Right cardiac atrium (tissue), 5 donors: ENCODE measurements around the gene CHRNA9. TPM values are rescaled to one million over a fixed set of nuclear protein-coding genes. Genes with fewer than 3 reads are reported as not detected.

Source experiments
- ATAC-seq, 2 donors: fragments of 200-7000 bp; cut with Tn5 transposase; one replicate each; pipeline versions ENCODE4 v1.8.0 to v1.9.1; 2020; ENCODE audit warnings: moderate library complexity in 2 of 2, mild to moderate bottlenecking in 1 of 2
- DNase-seq, 3 donors: peaks; one replicate each; pipeline ENCODE4 v3.0.0-alpha.2; 2020
- H3K27ac ChIP-seq: one replicate; pipeline ENCODE4 v1.5.1; 2013; ENCODE audit warnings: mild to moderate bottlenecking, low read length, control low read depth, moderate library complexity
- H3K27me3 ChIP-seq: one replicate; pipeline ENCODE4 v1.6.1; 2013; ENCODE audit not compliant: control insufficient read depth, insufficient read depth
- H3K4me1 ChIP-seq: one replicate; pipeline ENCODE4 v1.6.1; 2013; ENCODE audit warnings: low read length; ENCODE audit not compliant: control insufficient read depth, insufficient read depth
- H3K4me3 ChIP-seq: one replicate; pipeline ENCODE4 v1.5.1; 2013; ENCODE audit warnings: low read length, control low read depth
- H3K9me3 ChIP-seq: one replicate; pipeline ENCODE4 v1.6.1; 2013; ENCODE audit warnings: low read length; ENCODE audit not compliant: control insufficient read depth
- WGBS: extraction: QIAGEN DNeasy Blood & Tissue Kit; methylation state at CpG from one replicate; pipeline ENCODE4 v1.1.7; 2013; 5-methylcytosine and 5-hydroxymethylcytosine counted together
- intact Hi-C, 4 donors: fragments of 100-400 bp; cut with DNase I; formaldehyde crosslinking; loops; one replicate each; pipeline versions ENCODE4 v1.11.0 to v1.14.0; 2022 to 2023
- polyA plus RNA-seq: library from polyadenylated mRNA; stranded (reverse); fragments of 200-250 nt; gene quantifications from one replicate; pipeline ENCODE4 v1.2.3, GENCODE V29; 2013
- total RNA-seq, 4 donors: library from RNA; stranded (reverse); fragmentation: NEBNext Ultra II Directional; extraction: Animal tissue kit (Norgen Biotek cat#: 25700); gene quantifications; one replicate each; pipeline ENCODE4 v1.2.1, GENCODE V29; 2021
- donor health status: healthy with polysubstance abuse.
- donor health status: DM: no; HTN: yes; CAD: no.
- donor health status: DM: no; HTN: no; CAD: no.
- donor health status: DM: no; HTN: yes; CAD: no; lungs with severe emphysema.
- donor health status: DM: yes; HTN: yes; CAD: no.

The CHRNA9 gene
- total and polyA plus RNA-seq, 5 donors, result not detected

DNA sequence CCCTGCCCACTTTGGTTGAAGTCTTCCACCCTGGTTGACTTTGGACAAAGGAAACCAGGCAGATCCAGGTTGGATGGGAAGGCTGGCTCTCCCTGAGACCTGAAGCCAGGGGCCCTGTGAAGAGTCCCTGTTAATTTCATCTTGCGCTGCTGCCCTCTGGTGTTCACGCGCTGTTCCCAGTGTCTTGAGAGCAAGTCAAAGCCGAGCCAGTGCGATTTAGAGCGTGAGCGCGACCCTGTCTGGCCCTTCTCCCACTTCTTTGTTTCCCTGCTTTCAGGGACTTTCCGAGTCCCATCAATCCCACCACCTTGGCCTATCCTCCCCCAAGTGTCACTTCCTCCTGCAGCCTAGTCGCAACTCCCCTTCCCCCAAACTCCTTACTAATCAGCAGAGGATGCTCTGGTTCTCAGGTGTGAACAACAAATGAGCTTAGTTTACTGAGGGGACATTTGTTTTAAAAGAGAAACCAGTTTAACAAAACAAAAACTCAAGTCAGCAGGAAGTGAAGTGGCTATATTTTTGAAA is 25.8 kb upstream of the CHRNA9 start:
- intact Hi-C loops, result loop anchor here (5.0 to 10.0 kb wide), 4 partner anchors 155 to 615 kb away; partner anchors contain the start of genes N4BP2 (in 2 of the 4) and UBE2K (in 1 of the 4)
- ATAC-seq (peak; percentile 82 to 87), DNase-seq (peak; percentile 87 to 97 (median 93))
- WGBS, result 2% methylated on average over 10 of the region's 10 CpGs
- no peaks in the 10 kb centered on the region for H3K27me3 ChIP-seq
- no peak overlapping the region for H3K4me3 ChIP-seq
- H3K9me3 ChIP-seq, result peaks cover 5% of the 10 kb centered on the region
- H3K27ac ChIP-seq, result no peak overlapping the region
- no peaks in the 10 kb centered on the region for H3K4me1 ChIP-seq

DNA sequence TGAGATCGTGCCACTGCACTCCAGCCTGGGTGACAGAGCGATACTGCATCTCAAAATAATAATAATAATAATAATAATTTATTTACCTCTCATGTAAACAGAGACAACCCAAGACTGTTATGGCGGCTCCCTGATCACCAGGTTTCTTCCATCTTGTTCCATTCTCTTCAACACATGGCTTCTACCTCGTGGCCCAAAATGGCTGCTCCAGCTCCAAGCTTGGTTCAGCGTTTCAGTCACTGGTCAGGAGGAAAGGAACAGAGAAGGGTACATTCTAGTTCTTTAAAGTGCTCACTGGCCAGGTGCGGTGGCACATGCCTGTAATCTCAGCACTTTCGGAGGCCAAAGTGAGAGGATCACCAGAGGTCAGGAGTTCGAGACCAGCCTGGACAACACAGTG is 24.9 kb upstream of the CHRNA9 start:
- intact Hi-C loops, result no loop called here
- H3K4me1 ChIP-seq, result no peaks in the 10 kb centered on the region
- H3K4me3 ChIP-seq, result no peak overlapping the region
- no peak overlapping the region for H3K27ac ChIP-seq
- H3K27me3 ChIP-seq, result no peaks in the 10 kb centered on the region
- 97% methylated on average over 8 of the region's 8 CpGs for WGBS
- ATAC-seq (no peak), DNase-seq (no peak)
- no peaks in the 10 kb centered on the region for H3K9me3 ChIP-seq

DNA sequence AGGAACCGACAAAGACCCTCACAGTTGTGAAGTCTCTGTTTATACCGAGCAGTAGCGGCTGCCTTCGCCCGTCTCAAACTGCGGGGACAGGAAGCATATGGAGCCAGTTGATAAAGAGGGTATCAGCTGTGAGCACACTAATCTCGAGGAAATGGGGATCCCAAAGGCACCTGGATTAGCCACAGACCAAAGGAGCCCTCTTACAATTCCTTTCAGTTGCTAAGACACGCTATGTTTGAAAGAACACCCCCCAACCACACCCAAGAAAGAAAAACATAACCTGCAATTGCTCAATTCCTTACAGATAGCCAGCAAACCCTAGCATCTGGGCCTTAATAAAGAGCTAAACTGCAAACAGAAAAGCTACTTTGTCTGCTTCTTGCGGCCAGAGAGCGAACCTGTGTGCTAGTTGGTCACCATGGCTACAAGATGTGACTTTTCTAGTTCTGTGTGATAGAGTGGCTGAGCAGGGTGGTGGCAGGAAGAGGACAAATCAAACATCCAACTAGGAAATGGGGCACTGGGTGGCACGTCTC is 23.3 kb upstream of the CHRNA9 start:
- no peaks in the 10 kb centered on the region for H3K9me3 ChIP-seq
- H3K27me3 ChIP-seq, result no peaks in the 10 kb centered on the region
- H3K4me1 ChIP-seq, result no peaks in the 10 kb centered on the region
- WGBS, result 40% methylated on average over 11 of the region's 11 CpGs
- intact Hi-C loops, result no loop called here
- H3K4me3 ChIP-seq, result no peak overlapping the region
- DNase-seq, result no peak
- H3K27ac ChIP-seq, result no peak overlapping the region
- peak in 1 of 2 donors; percentile 79 for ATAC-seq

DNA sequence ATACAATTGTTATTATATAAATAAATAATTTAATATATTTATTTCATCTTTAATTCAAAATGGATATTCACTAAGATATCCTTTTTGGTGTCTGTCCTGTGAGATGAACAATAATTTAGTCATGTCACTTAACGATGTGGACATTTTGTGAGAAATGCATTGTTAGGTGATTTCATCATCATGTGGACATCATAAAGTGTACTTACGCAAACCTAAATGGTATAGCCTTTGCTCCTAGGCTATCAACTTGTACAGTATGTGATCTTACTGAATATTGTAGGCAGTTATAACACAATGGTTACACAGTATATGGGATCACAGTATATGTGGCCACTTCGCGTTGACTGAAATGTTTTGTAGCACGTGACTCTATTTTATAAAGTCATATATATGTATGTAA is 20.2 kb upstream of the CHRNA9 start:
- Histone ChIP-seq H3K4me1 (peaks cover 3% of the 10 kb centered on the region), H3K9me3 (no peaks in the 10 kb centered on the region), H3K27me3 (no peaks in the 10 kb centered on the region), H3K4me3 (no peak overlapping the region), H3K27ac (no peak overlapping the region)
- no peak for DNase-seq
- no peak for ATAC-seq
- intact Hi-C loops, result loop anchor here in 1 of 4 donors (5.0 kb wide), 1 partner anchor 168 kb away; no protein-coding TSS in a partner anchor
- 96% methylated on average over 5 of the region's 5 CpGs for WGBS

DNA sequence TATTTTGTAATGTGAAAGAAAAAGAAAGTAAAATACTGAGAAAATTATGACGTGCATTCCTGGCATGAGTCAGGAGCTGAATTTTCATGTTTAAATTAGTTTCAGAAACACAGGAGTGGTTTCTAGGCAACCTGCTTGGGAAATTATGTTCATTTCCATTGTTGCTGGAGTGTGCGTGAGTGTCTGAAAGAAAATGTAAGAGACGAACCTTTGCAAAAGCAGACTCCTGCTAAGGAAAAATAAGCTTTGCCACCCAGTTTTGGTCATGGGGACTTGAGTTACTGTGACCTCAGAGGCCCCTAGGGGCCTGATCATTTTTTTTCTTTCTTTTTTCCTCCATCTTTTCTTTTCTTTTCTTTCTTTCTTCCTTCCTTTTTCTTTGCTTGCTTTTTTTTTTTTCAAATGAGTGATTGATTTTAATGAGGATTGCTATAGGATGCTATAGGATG is 18.8 kb upstream of the CHRNA9 start:
- no peak for DNase-seq
- Histone ChIP-seq H3K4me1 (peaks cover 3% of the 10 kb centered on the region), H3K27ac (no peak overlapping the region), H3K27me3 (no peaks in the 10 kb centered on the region), H3K4me3 (no peak overlapping the region), H3K9me3 (no peaks in the 10 kb centered on the region)
- peak in 1 of 2 donors; percentile 11 for ATAC-seq
- intact Hi-C loops, result loop anchor here in 1 of 4 donors (5.0 kb wide), 1 partner anchor 169 kb away; no protein-coding TSS in a partner anchor
- WGBS, result 29% methylated on average over 3 of the region's 3 CpGs

DNA sequence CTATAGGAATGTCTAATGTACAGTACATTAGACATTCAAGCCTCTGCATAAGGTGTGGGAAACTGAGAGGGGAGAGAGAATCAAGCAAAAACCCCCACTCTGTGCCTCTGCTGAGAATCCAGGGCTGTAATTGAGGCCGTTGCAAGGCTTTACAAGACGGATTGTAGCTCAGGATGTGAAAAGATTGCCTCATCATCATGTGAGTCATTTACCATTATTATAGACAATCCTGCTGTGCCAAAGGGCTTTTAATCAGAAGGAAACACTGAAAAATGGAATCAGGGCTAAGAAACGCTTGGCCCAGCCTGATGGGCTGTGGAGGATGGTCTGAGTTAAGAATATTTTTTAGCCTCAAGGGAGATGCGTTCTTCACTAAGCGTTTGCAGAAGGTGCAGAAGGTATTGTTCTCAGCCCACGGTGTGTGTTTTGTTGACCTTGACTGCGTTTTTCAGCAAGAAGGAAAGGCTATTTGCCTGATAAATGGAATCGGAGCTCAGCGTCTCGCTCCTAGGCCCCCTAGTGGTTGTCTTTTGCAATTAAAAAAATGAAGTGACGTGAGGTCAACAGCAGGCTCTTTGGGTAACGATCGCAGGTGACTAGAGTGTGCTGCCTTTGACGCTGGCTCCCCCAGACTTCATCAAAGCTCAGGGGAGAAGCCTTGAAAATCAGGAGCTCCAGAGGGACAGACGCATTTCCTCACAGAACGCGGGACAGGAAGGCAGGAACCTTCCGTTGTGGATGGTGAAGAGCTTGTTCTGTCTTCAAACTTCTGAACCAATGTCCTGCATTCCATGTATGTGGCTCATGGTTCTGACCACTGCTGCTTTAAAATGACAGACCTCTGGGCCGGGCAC is 18.1 kb upstream of the CHRNA9 start:
- no peak for DNase-seq
- peak overlapping the region; percentile 46 for H3K4me3 ChIP-seq
- 5% methylated on average over 19 of the region's 19 CpGs for WGBS
- H3K27me3 ChIP-seq, result no peaks in the 10 kb centered on the region
- no peaks in the 10 kb centered on the region for H3K9me3 ChIP-seq
- H3K4me1 ChIP-seq, result peaks cover 3% of the 10 kb centered on the region
- peak overlapping the region; percentile 22 for H3K27ac ChIP-seq
- intact Hi-C loops, result loop anchor here in 1 of 4 donors (5.0 kb wide), 1 partner anchor 170 kb away; no protein-coding TSS in a partner anchor
- peak; percentile 78 to 89 for ATAC-seq

DNA sequence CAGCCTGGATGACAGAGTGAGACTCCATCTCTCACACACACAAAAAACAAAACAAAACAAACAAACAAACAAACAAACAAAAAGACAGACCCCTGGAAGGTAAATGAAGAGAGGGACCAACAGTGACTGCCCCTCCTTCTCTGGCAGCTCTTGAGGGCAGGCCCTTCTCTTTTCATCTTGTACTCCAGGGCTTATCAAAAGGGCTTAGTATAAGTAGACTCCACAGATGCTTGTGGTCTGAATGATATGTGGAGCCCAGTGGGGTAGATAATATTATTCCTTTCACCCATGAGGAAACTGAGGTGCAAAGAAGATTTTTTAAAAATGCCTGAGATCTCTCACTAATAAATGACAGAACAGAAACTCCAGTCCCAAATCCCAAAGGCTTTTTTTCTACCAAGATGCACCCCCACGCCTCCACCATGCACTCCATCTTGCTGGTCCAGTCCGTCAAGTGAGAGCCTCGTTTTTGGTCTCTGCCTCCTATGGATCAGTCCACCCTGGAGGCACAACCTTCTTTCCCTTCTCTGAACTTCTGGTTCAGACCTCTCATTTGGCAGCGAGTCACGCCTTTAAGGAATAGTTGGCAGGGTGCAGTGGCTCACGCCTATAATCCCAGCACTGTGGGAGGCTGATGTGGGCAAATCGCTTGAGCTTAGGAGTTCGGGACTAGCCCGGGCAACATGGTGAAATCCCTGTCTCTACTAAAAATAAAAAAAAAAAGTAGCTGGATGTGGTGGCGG is 17.0 kb upstream of the CHRNA9 start:
- Histone ChIP-seq H3K4me3 (no peak overlapping the region), H3K9me3 (no peaks in the 10 kb centered on the region), H3K27me3 (no peaks in the 10 kb centered on the region), H3K27ac (no peak overlapping the region), H3K4me1 (peaks cover 3% of the 10 kb centered on the region)
- WGBS, result 92% methylated on average over 10 of the region's 10 CpGs
- ATAC-seq (no peak), DNase-seq (no peak)
- intact Hi-C loops, result loop anchor here in 1 of 4 donors (5.0 kb wide), 1 partner anchor 171 kb away; no protein-coding TSS in a partner anchor

DNA sequence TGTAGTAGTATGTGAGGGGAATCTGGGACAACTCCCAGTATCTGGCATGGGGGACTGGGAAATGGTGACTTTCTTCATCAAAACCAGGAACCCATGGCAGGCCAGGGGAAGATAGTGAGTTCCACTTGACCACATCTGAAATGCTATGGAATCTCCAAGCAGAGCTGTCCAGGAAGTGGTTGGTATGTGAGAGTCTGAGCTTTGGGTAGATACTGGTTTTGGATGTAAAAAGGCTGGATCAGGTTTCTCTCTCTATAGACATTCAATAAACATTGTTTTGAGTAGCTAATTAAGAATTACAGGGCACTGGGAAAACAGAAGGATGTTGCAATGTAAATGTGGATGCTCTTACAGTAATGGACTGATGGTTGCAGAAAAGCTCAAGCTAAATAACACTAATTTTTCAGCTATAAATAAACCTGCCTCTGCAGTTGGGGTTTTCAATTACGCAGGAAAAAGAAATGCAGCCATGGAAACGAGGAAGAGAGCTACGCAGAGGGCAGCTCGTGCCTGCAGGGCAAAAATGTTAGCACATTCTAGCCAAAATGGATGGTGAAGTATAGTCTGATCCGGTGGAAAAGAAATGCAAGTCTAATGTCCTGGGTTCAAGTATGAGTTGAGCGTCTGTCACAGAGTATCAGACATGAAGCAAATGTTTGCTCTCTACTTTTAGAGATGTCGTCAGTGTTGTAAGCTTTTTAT is 13.4 kb upstream of the CHRNA9 start:
- DNase-seq, result no peak
- 59% methylated on average over 7 of the region's 7 CpGs for WGBS

DNA sequence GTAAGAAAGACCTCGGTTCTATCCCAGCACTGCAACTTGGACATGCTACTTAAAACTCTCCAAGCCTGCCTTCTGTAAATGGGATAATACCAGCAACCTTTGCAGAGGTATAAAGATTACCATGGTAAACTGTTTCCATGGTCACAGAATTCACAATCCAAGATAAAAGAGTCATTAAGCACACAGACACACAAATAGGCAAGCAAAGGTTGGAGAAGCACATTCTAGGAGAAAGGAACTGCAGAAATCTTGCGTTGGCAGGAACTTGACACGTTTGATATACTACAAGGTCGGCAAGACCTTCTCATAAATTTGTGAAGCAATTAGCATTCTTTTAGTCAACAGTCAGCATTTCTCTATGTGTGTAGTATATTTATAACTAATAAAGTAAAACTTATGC is 12.3 kb upstream of the CHRNA9 start:
- H3K4me3 ChIP-seq, result no peak overlapping the region
- intact Hi-C loops, result no loop called here

More for the DNA sequence above, 13.4 kb upstream of the CHRNA9 start:
- no peak for ATAC-seq
- no peak overlapping the region for H3K27ac ChIP-seq
- no peaks in the 10 kb centered on the region for H3K9me3 ChIP-seq
- no peak overlapping the region for H3K4me3 ChIP-seq
- intact Hi-C loops, result no loop called here
- no peaks in the 10 kb centered on the region for H3K27me3 ChIP-seq
- peaks cover 3% of the 10 kb centered on the region for H3K4me1 ChIP-seq

DNA sequence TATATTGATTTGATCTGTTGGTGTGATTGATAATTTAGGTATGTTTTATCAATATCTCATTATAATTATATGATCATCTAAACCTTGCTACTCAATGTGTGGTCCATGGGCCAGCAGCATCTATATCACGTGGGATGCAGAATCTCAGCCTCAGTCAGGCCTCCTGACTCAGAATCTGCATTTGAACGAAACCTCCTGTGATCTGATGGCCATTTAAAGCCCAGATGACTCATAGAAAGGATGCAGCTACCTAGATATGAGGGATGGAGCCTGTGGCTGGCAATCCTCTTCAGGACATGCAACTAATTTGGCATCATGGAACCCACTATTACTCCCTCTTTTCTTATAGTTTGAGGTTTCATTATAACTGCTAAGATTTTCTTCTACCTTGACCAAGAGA is 11.3 kb upstream of the CHRNA9 start:
- ATAC-seq, result no peak

More for the DNA sequence above, 12.3 kb upstream of the CHRNA9 start:
- Histone ChIP-seq H3K9me3 (no peaks in the 10 kb centered on the region), H3K27me3 (no peaks in the 10 kb centered on the region), H3K27ac (no peak overlapping the region), H3K4me1 (no peaks in the 10 kb centered on the region)
- WGBS, result 54% methylated on average over 4 of the region's 4 CpGs
- no peak for ATAC-seq
- DNase-seq, result no peak

More for the DNA sequence above, 11.3 kb upstream of the CHRNA9 start:
- no peak overlapping the region for H3K4me3 ChIP-seq
- WGBS, result 76% methylated on average over 2 of the region's 2 CpGs
- no peak for DNase-seq
- H3K27ac ChIP-seq, result no peak overlapping the region
- no peaks in the 10 kb centered on the region for H3K9me3 ChIP-seq
- intact Hi-C loops, result no loop called here
- H3K27me3 ChIP-seq, result no peaks in the 10 kb centered on the region
- H3K4me1 ChIP-seq, result no peaks in the 10 kb centered on the region
